Panc1 (cell line): ENCODE measurements around the gene TNFRSF18. TPM values are rescaled to one million over a fixed set of nuclear protein-coding genes. Genes with fewer than 3 reads are reported as not detected.

ENCODE experiments used
- ATAC-seq: fragments of 200-7000 bp; cut with Tn5 transposase; 2 replicates; pipeline ENCODE4 v1.9.1; 2020; ENCODE audit warnings: mild to moderate bottlenecking, moderate library complexity
- BruUV-seq: library from RNA; stranded (reverse); fragments of 400-500 nt; replicated peaks from 2 replicates; lab custom pipeline; 2021; lab: Mats Ljungman, UMichigan
- CTCF ChIA-PET: fragments of 300-600 bp; sonication (Branson Sonifier 250); formaldehyde crosslinking; loops from one replicate; lab custom pipeline; 2022; ENCODE audit warnings: antibody characterized with exemption; lab: Charles Lee
- POLR2A ChIA-PET: fragments of 300-600 bp; sonication (Branson Sonifier 250); formaldehyde crosslinking; loops from one replicate; lab custom pipeline; 2022; ENCODE audit warnings: antibody characterized with exemption; lab: Charles Lee
- DNase-seq: peaks from one replicate; pipeline ENCODE4 v3.0.0-alpha.2; 2010; ENCODE audit warnings: low read depth, low spot score
- H3K27ac ChIP-seq: 2 replicates; pipeline ENCODE4 v1.5.1; 2011; ENCODE audit warnings: mild to moderate bottlenecking, low read length, inconsistent platforms
- H3K27me3 ChIP-seq: fragments of 200-500 bp; sonication (Bioruptor generic); 2 replicates; pipeline ENCODE4 v1.6.0; 2014; ENCODE audit warnings: low read length, inconsistent platforms; ENCODE audit not compliant: control insufficient read depth, insufficient read depth
- H3K36me3 ChIP-seq: fragments of 200-500 bp; sonication (Bioruptor generic); 2 replicates; pipeline ENCODE4 v1.5.1; 2014; ENCODE audit warnings: inconsistent platforms, mild to moderate bottlenecking, low read length, moderate library complexity; ENCODE audit not compliant: control insufficient read depth, insufficient read depth
- H3K4me1 ChIP-seq: 2 replicates; pipeline ENCODE4 v1.5.1; 2011; ENCODE audit warnings: inconsistent platforms, mild to moderate bottlenecking, low read length, moderate library complexity; ENCODE audit not compliant: control insufficient read depth, insufficient read depth
- H3K4me3 ChIP-seq, 2 experiments: 2 replicates each; pipeline ENCODE4 v1.5.1; 2011 to 2012; ENCODE audit warnings: low read depth in 2 of 2, low read length in 2 of 2, mild to moderate bottlenecking in 2 of 2, inconsistent platforms in 1 of 2, moderate library complexity in 1 of 2
- H3K9me3 ChIP-seq: fragments of 200-500 bp; sonication (Bioruptor generic); 2 replicates; pipeline ENCODE4 v1.5.1; 2014; ENCODE audit warnings: low read depth, mild to moderate bottlenecking, inconsistent platforms, low read length, moderate library complexity; ENCODE audit not compliant: control insufficient read depth, insufficient read depth
- POLR2AphosphoS5 ChIP-seq: IDR thresholded peaks from 2 replicates; pipeline ENCODE4 v1.6.1; 2012; ENCODE audit warnings: mild to moderate bottlenecking, low read depth, low read length, moderate library complexity
- SIN3A ChIP-seq: IDR thresholded peaks from 2 replicates; pipeline ENCODE4 v1.6.1; 2012; ENCODE audit warnings: low read depth, mild to moderate bottlenecking, low read length, moderate library complexity, borderline replicate concordance; ENCODE audit not compliant: insufficient read depth
- TCF7L2 ChIP-seq: IDR thresholded peaks from 2 replicates; pipeline ENCODE4 v1.6.1; 2011; ENCODE audit warnings: mild to moderate bottlenecking, low read depth, low read length, inconsistent platforms
- in situ Hi-C: cut with HindIII; loops from 2 replicates; pipeline ENCODE4 v1.10.0; 2016; ENCODE audit warnings: low sequenced_read_pairs, low pct_unique_long_range_greater_than_20kb
- intact Hi-C: fragments of 100-400 bp; cut with micrococcal nuclease; formaldehyde crosslinking; loops from one replicate; pipeline ENCODE4 v1.10.0; 2022; ENCODE audit not compliant: unreplicated experiment
- total RNA-seq: library from RNA; stranded (reverse); gene quantifications from one replicate; pipeline ENCODE4 v1.2.1, GENCODE V29; 2021; ENCODE audit not compliant: unreplicated experiment
- TF ChIP-seq, protein P1 (sequence below): fragments of 450-650 bp; IDR thresholded peaks from 2 replicates; pipeline ENCODE4 v1.5.1; 2017; ENCODE audit warnings: mild to moderate bottlenecking
- TF ChIP-seq, protein P2 (sequence below), 2 experiments: IDR thresholded peaks; 2 replicates each; pipeline ENCODE4 v1.6.1; 2011 to 2012; ENCODE audit warnings: low read depth in 2 of 2, control low read depth in 1 of 2, low read length in 1 of 2, mild to moderate bottlenecking in 1 of 2, moderate library complexity in 1 of 2; ENCODE audit not compliant: insufficient read depth in 1 of 2

Gene TNFRSF18
- total RNA-seq, 1 experiment from 2014 or later = 4.3 TPM

DNA sequence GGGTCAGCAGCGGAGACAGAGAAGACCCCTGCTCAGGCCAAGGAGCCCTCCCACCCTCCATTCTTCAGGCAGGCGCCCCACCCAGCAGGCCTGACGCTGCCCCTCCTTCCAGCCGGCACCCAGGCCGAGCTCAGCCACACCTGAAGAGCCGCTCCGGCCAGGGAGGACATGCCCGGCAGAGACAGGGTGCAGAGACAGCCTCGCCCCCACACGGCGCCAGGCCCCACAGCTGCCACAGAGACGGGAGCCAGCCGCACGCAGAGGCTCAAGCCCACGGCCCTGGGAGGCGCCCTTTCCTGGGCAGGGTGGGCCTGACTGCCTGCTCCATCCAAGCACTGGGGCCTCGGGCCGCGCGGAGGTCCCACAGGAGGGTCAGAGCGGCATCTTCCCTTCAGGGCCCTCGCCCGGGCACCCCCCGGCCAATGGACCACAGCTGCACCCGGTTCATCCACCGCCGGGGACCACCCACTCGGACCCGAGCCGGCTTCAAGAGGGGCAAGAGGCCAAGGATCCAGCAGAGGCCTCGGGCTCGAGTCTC lies 27.5 kb downstream of the TNFRSF18 start:
- Histone ChIP-seq H3K36me3 (no peaks in the 10 kb centered on the region), H3K4me1 (no peaks in the 10 kb centered on the region), H3K4me3 (no peak overlapping the region), H3K9me3 (no peaks in the 10 kb centered on the region), H3K27me3 (no peaks in the 10 kb centered on the region), H3K27ac (no peak overlapping the region)
- ATAC-seq (no peak), DNase-seq (no peak)
- BruUV-seq = no TSS peak
- CTCF ChIA-PET = no interaction called here
- POLR2A ChIA-PET = no interaction called here
- TF ChIP-seq, protein P1, sequence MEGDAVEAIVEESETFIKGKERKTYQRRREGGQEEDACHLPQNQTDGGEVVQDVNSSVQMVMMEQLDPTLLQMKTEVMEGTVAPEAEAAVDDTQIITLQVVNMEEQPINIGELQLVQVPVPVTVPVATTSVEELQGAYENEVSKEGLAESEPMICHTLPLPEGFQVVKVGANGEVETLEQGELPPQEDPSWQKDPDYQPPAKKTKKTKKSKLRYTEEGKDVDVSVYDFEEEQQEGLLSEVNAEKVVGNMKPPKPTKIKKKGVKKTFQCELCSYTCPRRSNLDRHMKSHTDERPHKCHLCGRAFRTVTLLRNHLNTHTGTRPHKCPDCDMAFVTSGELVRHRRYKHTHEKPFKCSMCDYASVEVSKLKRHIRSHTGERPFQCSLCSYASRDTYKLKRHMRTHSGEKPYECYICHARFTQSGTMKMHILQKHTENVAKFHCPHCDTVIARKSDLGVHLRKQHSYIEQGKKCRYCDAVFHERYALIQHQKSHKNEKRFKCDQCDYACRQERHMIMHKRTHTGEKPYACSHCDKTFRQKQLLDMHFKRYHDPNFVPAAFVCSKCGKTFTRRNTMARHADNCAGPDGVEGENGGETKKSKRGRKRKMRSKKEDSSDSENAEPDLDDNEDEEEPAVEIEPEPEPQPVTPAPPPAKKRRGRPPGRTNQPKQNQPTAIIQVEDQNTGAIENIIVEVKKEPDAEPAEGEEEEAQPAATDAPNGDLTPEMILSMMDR = no peak
- TF ChIP-seq, protein P2, sequence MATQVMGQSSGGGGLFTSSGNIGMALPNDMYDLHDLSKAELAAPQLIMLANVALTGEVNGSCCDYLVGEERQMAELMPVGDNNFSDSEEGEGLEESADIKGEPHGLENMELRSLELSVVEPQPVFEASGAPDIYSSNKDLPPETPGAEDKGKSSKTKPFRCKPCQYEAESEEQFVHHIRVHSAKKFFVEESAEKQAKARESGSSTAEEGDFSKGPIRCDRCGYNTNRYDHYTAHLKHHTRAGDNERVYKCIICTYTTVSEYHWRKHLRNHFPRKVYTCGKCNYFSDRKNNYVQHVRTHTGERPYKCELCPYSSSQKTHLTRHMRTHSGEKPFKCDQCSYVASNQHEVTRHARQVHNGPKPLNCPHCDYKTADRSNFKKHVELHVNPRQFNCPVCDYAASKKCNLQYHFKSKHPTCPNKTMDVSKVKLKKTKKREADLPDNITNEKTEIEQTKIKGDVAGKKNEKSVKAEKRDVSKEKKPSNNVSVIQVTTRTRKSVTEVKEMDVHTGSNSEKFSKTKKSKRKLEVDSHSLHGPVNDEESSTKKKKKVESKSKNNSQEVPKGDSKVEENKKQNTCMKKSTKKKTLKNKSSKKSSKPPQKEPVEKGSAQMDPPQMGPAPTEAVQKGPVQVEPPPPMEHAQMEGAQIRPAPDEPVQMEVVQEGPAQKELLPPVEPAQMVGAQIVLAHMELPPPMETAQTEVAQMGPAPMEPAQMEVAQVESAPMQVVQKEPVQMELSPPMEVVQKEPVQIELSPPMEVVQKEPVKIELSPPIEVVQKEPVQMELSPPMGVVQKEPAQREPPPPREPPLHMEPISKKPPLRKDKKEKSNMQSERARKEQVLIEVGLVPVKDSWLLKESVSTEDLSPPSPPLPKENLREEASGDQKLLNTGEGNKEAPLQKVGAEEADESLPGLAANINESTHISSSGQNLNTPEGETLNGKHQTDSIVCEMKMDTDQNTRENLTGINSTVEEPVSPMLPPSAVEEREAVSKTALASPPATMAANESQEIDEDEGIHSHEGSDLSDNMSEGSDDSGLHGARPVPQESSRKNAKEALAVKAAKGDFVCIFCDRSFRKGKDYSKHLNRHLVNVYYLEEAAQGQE (IDR thresholded peaks at IDR 0.05; ENCODE audit: insufficient read depth in 1 of 2, low read depth in 2 of 2, low read length in 1 of 2) = no peak
- TF ChIP-seq TCF7L2 = no peak
- no peak for TF ChIP-seq SIN3A
- TF ChIP-seq POLR2AphosphoS5 = no peak
- intact Hi-C loops = no loop called here
- in situ Hi-C loops = no loop called here

DNA sequence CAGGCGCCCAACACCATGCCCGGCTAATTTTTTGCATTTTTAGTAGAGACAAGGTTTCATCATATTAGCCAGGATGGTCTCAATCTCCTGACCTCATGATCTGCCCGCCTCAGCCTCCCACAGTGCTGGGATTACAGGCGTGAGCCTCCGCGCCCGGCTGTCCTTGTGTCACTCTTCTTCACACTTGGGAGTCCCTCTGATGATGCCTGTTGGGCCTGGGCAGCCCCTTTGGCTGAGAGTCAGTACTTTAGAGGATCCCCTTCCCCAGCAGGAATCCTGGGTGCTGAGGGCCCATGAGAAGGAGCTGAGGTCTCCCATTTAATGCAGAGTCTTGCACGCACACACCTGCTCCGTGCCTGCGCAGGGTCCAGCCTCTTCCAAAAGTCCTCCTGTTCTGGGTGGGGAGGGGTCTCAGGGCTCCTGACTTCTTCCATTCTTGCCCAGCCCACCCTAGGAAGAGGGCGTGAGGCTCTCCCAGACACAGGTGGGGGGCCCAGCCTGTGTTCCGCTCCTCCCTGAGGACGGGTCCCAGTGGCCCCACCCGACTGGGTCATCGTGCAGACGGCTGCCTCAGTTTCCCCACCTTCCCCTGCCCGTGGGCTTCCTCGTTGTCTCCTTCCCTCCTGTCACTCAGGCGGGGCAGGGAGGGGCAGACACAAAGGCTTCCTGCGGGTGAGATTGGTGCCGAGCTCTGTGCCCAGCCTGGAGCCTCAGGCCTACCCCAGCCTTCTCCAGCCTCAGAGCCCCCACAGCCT lies 28.8 kb downstream of the TNFRSF18 start:
- intact Hi-C loops = no loop called here
- DNase-seq (no peak), ATAC-seq (no peak)
- in situ Hi-C loops = no loop called here
- H3K27me3 ChIP-seq = no peaks in the 10 kb centered on the region
- no peaks in the 10 kb centered on the region for H3K9me3 ChIP-seq
- H3K4me3 ChIP-seq = no peak overlapping the region
- no peaks in the 10 kb centered on the region for H3K36me3 ChIP-seq
- H3K27ac ChIP-seq = no peak overlapping the region
- POLR2A ChIA-PET = interaction anchor here (0.7 kb wide), 1 partner anchor 52 kb away, joined by 4 read pairs; no protein-coding TSS in a partner anchor
- TF ChIP-seq, protein P1 = no peak
- TF ChIP-seq TCF7L2 (no peak), SIN3A (no peak), POLR2AphosphoS5 (no peak)
- TF ChIP-seq, protein P2 (IDR thresholded peaks at IDR 0.05; ENCODE audit: insufficient read depth in 1 of 2, low read depth in 2 of 2, low read length in 1 of 2) = no peak
- no peaks in the 10 kb centered on the region for H3K4me1 ChIP-seq
- CTCF ChIA-PET = interaction anchor here (0.6 kb wide), 1 partner anchor 107 kb away, joined by 3 read pairs; no protein-coding TSS in a partner anchor
- BruUV-seq = no TSS peak
